GM12878 (cell line): ENCODE results near the gene TENT4B. TPM values are rescaled to one million over a fixed set of nuclear protein-coding genes. Genes with fewer than 3 reads are reported as not detected.

Source experiments
- ATAC-seq: fragments of 200-7000 bp; cut with Tn5 transposase; 3 replicates; pipeline ENCODE4 v1.9.1; 2020; ENCODE audit warnings: mild to moderate bottlenecking, moderate library complexity
- BruUV-seq: library from RNA; stranded (reverse); fragments of 400-500 nt; replicated peaks from 2 replicates; lab custom pipeline; 2021; lab: Mats Ljungman, UMichigan
- CTCF ChIA-PET: fragments of 300-600 bp; sonication (Branson Sonifier 250); formaldehyde crosslinking; extraction: SDS; loops from one replicate; lab custom pipeline; 2021; ENCODE audit warnings: inconsistent platforms; lab: Yijun Ruan, JAX
- POLR2A ChIA-PET: fragments of 350-600 bp; formaldehyde crosslinking; extraction: SDS; loops from one replicate; lab custom pipeline; 2021; ENCODE audit warnings: inconsistent platforms; lab: Charles Lee
- RAD21 ChIA-PET: fragments of 300-600 bp; sonication (Branson Sonifier 250); formaldehyde crosslinking; loops from one replicate; lab custom pipeline; 2023; ENCODE audit warnings: antibody characterized with exemption; ENCODE audit not compliant: unreplicated experiment; lab: Charles Lee
- SMC1A ChIA-PET: fragments of 300-600 bp; sonication (Branson Sonifier 250); formaldehyde crosslinking; loops from one replicate; lab custom pipeline; 2023; ENCODE audit not compliant: unreplicated experiment, uncharacterized antibody; lab: Charles Lee
- DNase-seq: peaks from one replicate; pipeline ENCODE4 v3.0.0-alpha.2; 2011; ENCODE audit warnings: low read depth, low spot score
- FAIRE-seq: peaks from 3 replicates; lab custom pipeline; 2011; peaks lifted over from hg19 to GRCh38; lab: Jason Lieb, UNC
- H2AFZ ChIP-seq: 2 replicates; pipeline ENCODE4 v1.6.0; 2011; ENCODE audit warnings: low read depth, low read length, control low read depth; ENCODE audit not compliant: control insufficient read depth
- H3K27ac ChIP-seq: 2 replicates; pipeline ENCODE4 v1.5.1; 2011; ENCODE audit warnings: control low read depth; ENCODE audit not compliant: control insufficient read depth, insufficient read depth
- H3K27me3 ChIP-seq, 2 experiments: replicated peaks in 1 of 2; 2 replicates each; pipeline versions ENCODE4 v1.6.0 to v1.6.1; 2011; ENCODE audit warnings: low read length in 1 of 2; ENCODE audit not compliant: control insufficient read depth in 2 of 2, insufficient read depth in 2 of 2
- H3K36me3 ChIP-seq, 2 experiments: 2 replicates each; pipeline ENCODE4 v1.5.1; 2011; ENCODE audit warnings: low read length in 1 of 2; ENCODE audit not compliant: control insufficient read depth in 2 of 2, insufficient read depth in 2 of 2
- H3K4me1 ChIP-seq: 2 replicates; pipeline ENCODE4 v1.6.1; 2011; ENCODE audit warnings: mild to moderate bottlenecking, low read length, moderate library complexity, mixed read lengths; ENCODE audit not compliant: control insufficient read depth, insufficient read depth
- H3K4me2 ChIP-seq: 2 replicates; pipeline ENCODE4 v1.6.0; 2011; ENCODE audit warnings: control low read depth; ENCODE audit not compliant: control insufficient read depth, insufficient read depth
- H3K4me3 ChIP-seq: fragments of 200-600 bp; sonication (generic); 2 replicates; pipeline ENCODE4 v1.5.1; 2016
- H3K79me2 ChIP-seq: 2 replicates; pipeline ENCODE4 v1.6.0; 2011; ENCODE audit warnings: low read length; ENCODE audit not compliant: control insufficient read depth, insufficient read depth
- H3K9ac ChIP-seq: 2 replicates; pipeline ENCODE4 v1.8.0; 2011; ENCODE audit warnings: low read length, control low read depth, mixed read lengths; ENCODE audit not compliant: control insufficient read depth, insufficient read depth
- H3K9me3 ChIP-seq: replicated peaks from 3 replicates; pipeline ENCODE4 v1.5.1; 2011; ENCODE audit warnings: mild to moderate bottlenecking, low read length; ENCODE audit not compliant: control insufficient read depth, insufficient read depth
- H4K20me1 ChIP-seq: 2 replicates; pipeline ENCODE4 v1.6.0; 2011; ENCODE audit not compliant: control insufficient read depth, insufficient read depth
- EGR1 ChIP-seq, 2 experiments: IDR thresholded peaks; 1 replicate in 1 of 2; 2 replicates in 1 of 2; pipeline ENCODE4 v1.6.1; 2011 to 2012; ENCODE audit warnings: low read depth in 2 of 2, low read length in 2 of 2, borderline replicate concordance in 1 of 2, mild to moderate bottlenecking in 1 of 2, moderate library complexity in 1 of 2
- ESRRA ChIP-seq: IDR thresholded peaks from 2 replicates; pipeline ENCODE4 v1.6.1; 2012; ENCODE audit warnings: mild to moderate bottlenecking, low read length, improper control_type of control experiment
- ETV6 ChIP-seq, 2 experiments: fragments of 450-650 bp in 1 of 2; IDR thresholded peaks in 1 of 2; conservative IDR thresholded peaks in 1 of 2; 2 replicates each; pipeline ENCODE4 v1.6.1; 2014; ENCODE audit warnings: antibody characterized with exemption in 1 of 2, borderline replicate concordance in 1 of 2, low read depth in 1 of 2, mild to moderate bottlenecking in 1 of 2, moderate library complexity in 1 of 2
- GATAD2B ChIP-seq: fragments of 450-650 bp; conservative IDR thresholded peaks from 2 replicates; pipeline ENCODE4 v1.6.1; 2017; ENCODE audit warnings: low read depth, mild to moderate bottlenecking, moderate library complexity
- HDAC2 ChIP-seq: fragments of 200-600 bp; sonication (generic); IDR thresholded peaks from 2 replicates; pipeline ENCODE4 v1.6.1; 2017
- IKZF1 ChIP-seq: fragments of 450-650 bp; conservative IDR thresholded peaks from 2 replicates; pipeline ENCODE4 v1.6.1; 2017; ENCODE audit warnings: antibody characterized with exemption, mild to moderate bottlenecking
- KAT2A ChIP-seq: conservative IDR thresholded peaks from 2 replicates; pipeline ENCODE4 v1.6.1; 2011; ENCODE audit warnings: low read depth, low read length; ENCODE audit not compliant: control insufficient read depth
- LARP7 ChIP-seq: fragments of 450-650 bp; IDR thresholded peaks from 2 replicates; pipeline ENCODE4 v1.6.1; 2017; ENCODE audit warnings: mild to moderate bottlenecking
- MYB ChIP-seq: fragments of 150-350 bp; IDR thresholded peaks from 2 replicates; pipeline ENCODE4 v1.6.1; 2014; ENCODE audit warnings: mild to moderate bottlenecking, low read depth, low read length, borderline replicate concordance
- NFYB ChIP-seq: IDR thresholded peaks from 2 replicates; pipeline ENCODE4 v1.6.1; 2011; ENCODE audit warnings: low read depth, mild to moderate bottlenecking, low read length, improper control_type of control experiment, moderate library complexity; ENCODE audit not compliant: insufficient read depth
- NR2C2 ChIP-seq: IDR thresholded peaks from 2 replicates; pipeline ENCODE4 v1.6.1; 2011; ENCODE audit warnings: borderline replicate concordance, low read depth; ENCODE audit not compliant: control insufficient read depth, insufficient read length
- NR2F1 ChIP-seq: fragments of 450-650 bp; conservative IDR thresholded peaks from 2 replicates; pipeline ENCODE4 v1.6.1; 2017; ENCODE audit warnings: mild to moderate bottlenecking
- PML ChIP-seq: IDR thresholded peaks from 2 replicates; pipeline ENCODE4 v1.6.1; 2012; ENCODE audit warnings: low read length, inconsistent platforms
- POLR2AphosphoS2 ChIP-seq: IDR thresholded peaks from 2 replicates; pipeline ENCODE4 v1.6.1; 2011; ENCODE audit warnings: low read depth, mild to moderate bottlenecking, low read length, improper control_type of control experiment, moderate library complexity
- SP1 ChIP-seq: IDR thresholded peaks from one replicate; pipeline ENCODE4 v1.6.1; 2011; ENCODE audit warnings: low read depth, low read length
- SPI1 ChIP-seq: IDR thresholded peaks from 2 replicates; pipeline ENCODE4 v1.6.1; 2011; ENCODE audit warnings: low read depth, mild to moderate bottlenecking, low read length, moderate library complexity, borderline replicate concordance; ENCODE audit not compliant: insufficient read depth
- ZNF24 ChIP-seq: fragments of 450-650 bp; IDR thresholded peaks from 2 replicates; pipeline ENCODE4 v1.6.1; 2017; ENCODE audit warnings: antibody characterized with exemption, mild to moderate bottlenecking
- ZNF384 ChIP-seq: IDR thresholded peaks from 2 replicates; pipeline ENCODE4 v1.6.1; 2012; ENCODE audit warnings: low read depth, mild to moderate bottlenecking, low read length, improper control_type of control experiment, borderline replicate concordance
- ZSCAN29 ChIP-seq: fragments of 450-650 bp; IDR thresholded peaks from 2 replicates; pipeline ENCODE4 v1.6.1; 2017; ENCODE audit warnings: mild to moderate bottlenecking, moderate library complexity
- WGBS: methylation state at CpG from one replicate; pipeline ENCODE4 v1.1.6; 2016; ENCODE audit warnings: low lambda C conversion rate; ENCODE audit not compliant: insufficient replicate concordance, insufficient coverage; ENCODE audit errors: missing lambda C conversion rate; 5-methylcytosine and 5-hydroxymethylcytosine counted together
- in situ Hi-C: fragments of 300-500 bp; cut with MboI; formaldehyde crosslinking; loops from 9 replicates; pipeline ENCODE4 v1.14.3; 2018; ENCODE audit warnings: mixed read lengths
- intact Hi-C: fragments of 100-400 bp; cut with micrococcal nuclease; formaldehyde crosslinking; loops from one replicate; pipeline ENCODE4 v1.14.2; 2022; ENCODE audit not compliant: unreplicated experiment
- polyA plus RNA-seq, 11 experiments: library from polyadenylated mRNA; depleted of rRNA in 4 of 11; unstranded in 6 of 11; stranded (reverse) in 5 of 11; fragments of >200 nt; fragmentation: Nextera tagmentation in 4 of 11; fragmentation: Illumina TruSeq in 1 of 11; extraction: Ambion mirVana in 4 of 11; extraction: Trizol in 1 of 11; gene quantifications; 1 replicate in 1 of 11; 2 replicates in 10 of 11; pipeline versions ENCODE4 v1.2.1 to v1.2.3, GENCODE V29; 2011 to 2016; ENCODE audit warnings: inconsistent platforms in 2 of 11, missing spikeins in 2 of 11, low read depth in 1 of 11
- total RNA-seq, 4 experiments: library from RNA; depleted of rRNA in 3 of 4; stranded (reverse); fragments of >200 nt in 3 of 4; fragmentation: Illumina TruSeq in 1 of 4; extraction: Trizol in 1 of 4; gene quantifications; 2 replicates each; pipeline versions ENCODE4 v1.2.1 to v1.2.3, GENCODE V29; 2013 to 2021
- TF ChIP-seq, protein P1 (sequence below): IDR thresholded peaks from 2 replicates; pipeline ENCODE4 v1.6.1; 2011; ENCODE audit warnings: borderline replicate concordance, low read depth, mild to moderate bottlenecking, moderate library complexity, low read length; ENCODE audit not compliant: insufficient read depth, poor library complexity, severe bottlenecking

Gene TENT4B
- total and polyA plus RNA-seq, 10 of the 15 experiments (the other 5 are each of a cell fraction or from before 2014, with no cell fraction given): 4.4 to 16.7 (median 10.8) TPM

DNA sequence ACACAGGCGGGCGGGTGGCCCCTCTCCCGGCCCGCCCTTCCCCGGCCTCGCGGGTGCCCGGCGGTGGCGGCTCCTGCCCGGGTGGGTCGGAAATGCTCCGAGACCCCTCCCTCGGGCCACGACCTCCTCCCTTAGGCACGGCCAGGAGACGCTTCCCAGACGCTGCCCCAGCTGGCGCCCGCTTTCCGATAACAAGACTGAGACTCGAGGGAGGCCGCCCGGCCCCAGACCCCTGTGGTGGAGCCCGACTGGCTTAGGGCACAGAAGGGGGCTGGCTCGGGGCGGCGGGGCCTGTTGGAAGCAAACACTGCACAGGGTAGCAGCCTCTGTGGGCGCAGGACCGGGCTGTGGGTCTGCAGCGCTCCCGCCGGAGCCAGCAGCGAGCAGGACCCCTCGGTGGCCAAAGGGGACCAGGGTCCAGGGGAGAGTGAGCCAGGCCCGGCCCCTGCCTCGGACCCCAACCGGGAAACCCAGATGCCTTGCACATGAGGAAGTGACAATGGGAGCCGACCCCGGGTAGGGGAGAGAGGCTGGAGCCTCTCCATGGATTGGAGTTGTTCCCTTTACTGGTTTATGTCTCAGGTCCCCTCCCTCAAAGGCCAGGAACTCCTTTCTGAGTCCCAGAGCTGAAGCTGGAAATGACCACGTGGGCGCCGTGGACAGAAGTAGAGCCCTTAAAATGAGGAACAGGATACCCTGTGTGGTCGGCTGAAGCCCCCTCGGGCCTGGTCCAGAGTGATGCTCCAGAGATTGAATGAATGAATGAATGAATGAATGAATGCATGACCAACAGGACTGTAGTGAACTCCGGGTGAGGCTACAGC, 93.4 kb downstream of the TENT4B start:
- ChIA-PET SMC1A (interaction anchor here (1.0 to 1.8 kb wide), 5 partner anchors 33 to 120 kb away, joined by 3 to 5 read pairs (median 3); no protein-coding TSS in a partner anchor), RAD21 (interaction anchor here (0.8 to 2.9 kb wide), 7 partner anchors 11 to 560 kb away, joined by 3 to 12 read pairs (median 3); no protein-coding TSS in a partner anchor), POLR2A (interaction anchor here (0.5 kb wide), 1 partner anchor 10 kb away, joined by 3 read pairs; no protein-coding TSS in a partner anchor), CTCF (interaction anchor here (0.9 to 11.2 kb wide), 9 partner anchors 8 to 222 kb away, joined by 3 to 102 read pairs (median 4); partner anchors contain the start of gene CNEP1R1)
- Histone ChIP-seq H4K20me1 (no peaks in the 10 kb centered on the region), H3K4me1 (no peaks in the 10 kb centered on the region), H2AFZ (peak overlapping the region; percentile 29; the same call in 1 of the 2 replicates), H3K79me2 (no peaks in the 10 kb centered on the region), H3K27ac (no peak overlapping the region), H3K9ac (peak overlapping the region; percentile 18; the same call in 1 of the 2 replicates), H3K4me2 (peak overlapping the region; percentile 72), H3K27me3 (no peaks in the 10 kb centered on the region), H3K36me3 (no peaks in the 10 kb centered on the region), H3K9me3 (no peaks in the 10 kb centered on the region), H3K4me3 (peak overlapping the region; percentile 75)
- ATAC-seq (peak; percentile 63), DNase-seq (no peak), FAIRE-seq (no peak)
- BruUV-seq: no TSS peak
- no peak for TF ChIP-seq MYB
- no peak for TF ChIP-seq SP1
- no peak for TF ChIP-seq ESRRA
- no peak for TF ChIP-seq KAT2A
- no peak for TF ChIP-seq NFYB
- TF ChIP-seq ZNF24: peak; percentile 93
- TF ChIP-seq POLR2AphosphoS2: no peak
- 0 out of 2 replicates have a peak, but pooled peaks have one; percentile 27 for TF ChIP-seq GATAD2B
- TF ChIP-seq IKZF1: no peak
- no peak for TF ChIP-seq EGR1 (IDR thresholded peaks at IDR 0.05; ENCODE audit: borderline replicate concordance in 1 of 2, low read depth in 2 of 2, low read length in 2 of 2)
- TF ChIP-seq NR2C2: no peak
- TF ChIP-seq ETV6 (conservative IDR thresholded peaks at IDR 0.05 in 1 of 2, IDR thresholded peaks at IDR 0.05 in 1 of 2; ENCODE audit: borderline replicate concordance in 1 of 2, low read depth in 1 of 2): no peak
- TF ChIP-seq HDAC2: no peak
- TF ChIP-seq ZNF384: no peak
- no peak for TF ChIP-seq PML
- peak; percentile 26; the same call in 1 of the 2 replicates for TF ChIP-seq NR2F1
- TF ChIP-seq SPI1: peak; percentile 52; the same call in 1 of the 2 replicates
- TF ChIP-seq LARP7: peak; percentile 41; the same call in 1 of the 2 replicates
- TF ChIP-seq, protein P1, sequence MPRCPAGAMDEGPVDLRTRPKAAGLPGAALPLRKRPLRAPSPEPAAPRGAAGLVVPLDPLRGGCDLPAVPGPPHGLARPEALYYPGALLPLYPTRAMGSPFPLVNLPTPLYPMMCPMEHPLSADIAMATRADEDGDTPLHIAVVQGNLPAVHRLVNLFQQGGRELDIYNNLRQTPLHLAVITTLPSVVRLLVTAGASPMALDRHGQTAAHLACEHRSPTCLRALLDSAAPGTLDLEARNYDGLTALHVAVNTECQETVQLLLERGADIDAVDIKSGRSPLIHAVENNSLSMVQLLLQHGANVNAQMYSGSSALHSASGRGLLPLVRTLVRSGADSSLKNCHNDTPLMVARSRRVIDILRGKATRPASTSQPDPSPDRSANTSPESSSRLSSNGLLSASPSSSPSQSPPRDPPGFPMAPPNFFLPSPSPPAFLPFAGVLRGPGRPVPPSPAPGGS: no peak
- TF ChIP-seq ZSCAN29: no peak
- intact Hi-C loops: loop anchor here (10.0 kb wide), 2 partner anchors 108 to 558 kb away; no protein-coding TSS in a partner anchor
- in situ Hi-C loops: no loop called here
- 34% methylated on average over 29 of the region's 46 CpGs for WGBS
